GM21576 (cell line): ENCODE measurements around the gene FGF21.
A peak's percentile ranks its signal among the peaks of the same experiment; 100 is the strongest.
"Not testable (repeated sequence)": the region's sequence is repeated elsewhere in the genome, so short reads cannot be mapped to it uniquely, and the experiment has no call there.

Experiments used
- ATAC-seq: cut with Tn5 transposase; IDR thresholded peaks from one replicate; pipeline ENCODE4 v1.9.1; 2021; ENCODE audit warnings: mild to moderate bottlenecking, moderate library complexity; ENCODE audit not compliant: unreplicated experiment

FGF21 gene

DNA sequence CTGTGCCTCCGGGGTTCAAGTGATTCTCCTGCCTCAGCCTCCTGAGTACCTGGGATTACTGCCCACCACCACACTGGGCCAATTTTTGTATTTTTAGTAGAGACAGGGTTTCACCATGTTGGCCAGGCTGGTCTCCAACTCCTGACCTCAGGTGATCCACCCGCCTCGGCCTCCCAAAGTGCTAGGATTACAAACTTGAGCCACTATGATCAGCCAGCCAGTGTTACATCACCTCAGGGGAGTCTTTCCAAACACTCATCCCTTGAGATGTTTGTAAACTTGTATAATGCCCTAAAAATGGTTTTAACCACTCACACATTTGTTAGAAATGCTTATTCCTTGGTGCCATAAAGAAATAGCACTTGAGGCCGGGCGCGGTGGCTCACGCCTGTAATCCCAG lies 31.1 kb downstream of the FGF21 start:
- ATAC-seq, result not testable (repeated sequence)

- ATAC-seq, result not testable (repeated sequence)
Measured at GRCh38 chr19:48787331-48787730, 32.0 kb downstream of the FGF21 start.

- ATAC-seq, result no peak
Measured at GRCh38 chr19:48793271-48793670, 37.9 kb downstream of the FGF21 start.

DNA sequence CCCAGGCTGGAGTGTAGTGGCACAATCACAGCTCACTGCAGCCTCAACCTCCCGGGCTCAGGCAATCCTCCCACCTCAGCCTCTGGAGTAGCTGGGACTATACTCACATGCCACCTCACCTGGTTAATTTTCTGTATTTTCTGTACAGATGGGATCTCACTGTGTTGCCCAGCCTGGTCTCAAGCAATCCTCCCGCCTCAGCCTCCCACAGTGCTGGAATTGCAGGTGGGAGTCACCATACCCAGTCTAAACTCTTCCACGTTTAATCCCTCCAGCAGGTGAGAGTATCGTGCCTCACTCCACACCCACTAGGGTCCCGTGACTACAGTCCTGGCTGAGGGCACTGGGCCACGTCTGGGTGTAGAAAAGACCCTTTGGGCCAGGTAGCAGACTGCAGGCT lies 39.0 kb downstream of the FGF21 start:
- no peak for ATAC-seq

GRCh38 chr19:48795055-48795684 lies 39.8 kb downstream of the FGF21 start:
- ATAC-seq, result peak; percentile 67

GRCh38 chr19:48795685-48796070 lies 40.4 kb downstream of the FGF21 start:
- no peak for ATAC-seq

- no peak for ATAC-seq
Measured at GRCh38 chr19:48796298-48797083, 41.2 kb downstream of the FGF21 start.

DNA sequence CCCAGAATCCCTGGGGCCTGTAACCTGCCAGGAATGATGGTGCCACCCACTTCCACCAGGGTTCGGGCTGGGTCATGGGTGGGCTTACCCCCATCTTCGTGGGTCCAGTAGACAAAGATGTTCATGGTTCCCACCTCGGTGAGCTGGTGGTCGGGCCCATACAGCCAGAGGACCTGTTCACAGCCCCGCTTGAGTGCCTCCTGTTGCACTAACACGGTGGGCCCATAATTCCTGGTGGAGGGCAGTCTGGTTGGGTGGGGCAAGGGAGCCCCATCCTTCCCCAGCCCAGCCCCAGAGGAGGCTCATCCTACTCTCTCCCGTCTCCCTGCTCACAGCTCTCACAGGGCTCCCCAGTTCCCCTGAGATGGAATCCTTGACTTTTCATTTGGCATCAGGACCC lies 41.8 kb downstream of the FGF21 start:
- no peak for ATAC-seq

- ATAC-seq, result no peak
Measured at GRCh38 chr19:48798937-48799336, 43.6 kb downstream of the FGF21 start.

GRCh38 chr19:48799358-48800300 lies 44.3 kb downstream of the FGF21 start:
- ATAC-seq, result no peak

DNA sequence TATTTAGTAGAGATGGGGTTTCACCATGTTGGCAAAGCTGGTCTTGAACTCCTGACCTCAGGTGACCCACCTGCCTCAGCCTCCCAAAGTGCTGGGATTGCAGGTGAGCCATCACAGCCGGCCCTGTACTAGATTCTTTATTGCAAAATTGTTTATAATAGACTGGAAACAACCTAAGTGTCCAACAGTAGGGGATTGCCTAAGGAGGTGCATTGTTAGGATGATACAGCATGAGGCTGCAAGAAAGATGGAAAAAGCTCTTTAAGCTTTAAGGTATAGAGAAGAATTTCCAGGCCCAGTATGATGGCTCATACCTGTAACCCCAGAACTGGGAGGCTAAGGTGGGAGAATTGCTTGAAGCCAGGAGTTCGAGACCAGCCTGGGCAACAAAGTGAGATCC lies 47.3 kb downstream of the FGF21 start:
- ATAC-seq, result no peak

- no peak for ATAC-seq
Measured at GRCh38 chr19:48804496-48804895, 49.2 kb downstream of the FGF21 start.

- ATAC-seq, result no peak
Measured at GRCh38 chr19:48805452-48805851, 50.1 kb downstream of the FGF21 start.

GRCh38 chr19:48806518-48806817 lies 51.1 kb downstream of the FGF21 start:
- no peak for ATAC-seq

GRCh38 chr19:48806818-48807589 lies 51.7 kb downstream of the FGF21 start:
- ATAC-seq, result no peak

GRCh38 chr19:48807590-48808308 lies 52.4 kb downstream of the FGF21 start:
- ATAC-seq, result no peak
